Suppressor macrophage (primary cell): ENCODE results near the gene ATXN10.

ENCODE experiments used
- DNase-seq, 4 experiments: peaks; one replicate each; pipeline ENCODE4 v3.0.0-alpha.2; 2020 to 2022

The ATXN10 gene

DNA sequence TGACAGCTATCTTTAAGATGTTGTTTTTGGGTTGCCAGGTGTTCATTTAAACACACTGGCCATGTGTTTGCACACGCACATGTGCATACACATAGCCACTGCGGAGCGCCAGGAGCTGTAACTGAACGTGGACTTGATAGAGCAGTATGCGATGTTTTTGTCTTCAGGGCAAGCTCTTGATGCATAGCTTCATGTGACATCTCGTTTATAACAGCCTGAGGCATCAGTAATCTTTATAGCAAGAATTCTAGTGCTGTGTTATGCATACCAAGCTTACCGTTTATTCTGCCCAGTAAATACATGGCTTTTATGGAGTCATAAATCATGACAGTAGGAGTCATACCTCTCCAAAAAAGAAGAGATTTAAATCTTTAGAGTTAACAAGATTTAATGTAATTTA lies 87.0 kb downstream of the ATXN10 start:
- no peak for DNase-seq

DNA sequence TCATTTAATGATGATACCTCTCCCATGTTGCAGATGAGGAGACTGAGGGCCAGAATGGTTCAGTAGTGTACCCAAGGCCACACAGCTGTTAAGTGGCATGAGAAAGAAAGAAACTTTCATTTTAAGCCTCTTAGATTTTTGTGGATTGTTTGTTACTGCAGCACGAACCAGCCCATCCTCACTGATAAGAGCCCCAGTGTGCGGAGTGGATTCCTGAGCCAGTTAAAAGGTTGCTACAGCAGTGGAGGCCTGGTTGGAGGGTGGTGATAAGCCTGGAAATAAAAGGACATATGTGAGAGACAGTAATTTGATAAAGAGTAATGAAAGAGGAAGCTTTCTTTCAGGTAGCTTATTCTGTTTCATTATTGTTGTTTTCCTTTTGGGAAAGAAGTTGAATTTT lies 89.0 kb downstream of the ATXN10 start:
- DNase-seq = no peak

DNA sequence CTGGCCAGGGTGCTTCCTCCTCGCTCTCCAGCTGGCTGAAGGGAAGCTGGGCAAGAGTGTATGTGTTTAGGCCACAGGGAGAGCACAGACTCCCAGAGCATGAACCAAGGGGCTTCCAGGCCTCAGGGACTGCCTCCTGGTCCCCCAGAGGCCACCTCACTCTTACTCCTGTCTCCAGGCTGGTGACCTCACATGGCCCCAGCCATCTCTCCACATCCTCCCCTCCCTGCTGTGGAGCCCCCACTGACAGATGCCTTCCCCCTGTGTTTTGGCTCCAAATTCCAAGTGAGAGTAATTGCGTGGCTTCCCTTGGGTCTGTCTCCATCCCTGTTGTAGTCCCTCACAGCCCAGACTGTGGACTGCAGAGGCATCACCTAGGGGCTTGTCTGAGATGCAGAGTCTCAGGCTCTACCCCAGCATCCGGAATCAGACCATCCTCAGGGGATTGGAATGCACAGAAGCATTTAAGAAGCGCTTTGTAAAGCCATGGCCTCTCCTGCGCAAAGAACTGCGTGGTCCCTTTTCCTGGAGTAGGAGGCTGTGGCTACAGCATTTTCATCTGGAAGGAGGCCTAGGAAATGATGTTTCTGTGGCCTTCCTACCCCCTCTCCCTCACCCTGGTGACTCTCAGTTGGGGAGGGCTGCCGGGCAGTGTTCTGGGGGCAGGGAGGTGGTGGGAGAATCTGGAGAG lies 91.1 kb downstream of the ATXN10 start:
- no peak for DNase-seq

DNA sequence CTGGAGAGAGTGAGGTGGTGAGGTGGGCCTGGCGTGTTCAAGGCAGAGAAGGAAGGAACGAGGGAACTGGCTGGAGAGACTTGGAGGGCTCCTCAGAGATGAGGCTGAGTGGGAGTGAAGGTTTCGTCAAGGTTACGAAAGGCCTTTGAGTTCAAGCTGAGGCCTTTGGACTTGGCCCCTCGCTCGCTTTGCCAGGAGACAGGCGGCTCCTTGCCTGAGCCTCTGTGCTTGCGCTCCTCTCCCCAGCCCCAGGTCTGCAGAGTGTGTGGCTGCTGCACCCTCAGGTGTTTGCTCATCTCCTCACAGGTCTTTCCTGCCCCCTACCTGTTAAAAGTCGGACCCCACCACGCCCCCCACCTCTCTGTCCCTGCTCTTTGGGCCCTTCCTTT lies 91.6 kb downstream of the ATXN10 start:
- no peak for DNase-seq

DNA sequence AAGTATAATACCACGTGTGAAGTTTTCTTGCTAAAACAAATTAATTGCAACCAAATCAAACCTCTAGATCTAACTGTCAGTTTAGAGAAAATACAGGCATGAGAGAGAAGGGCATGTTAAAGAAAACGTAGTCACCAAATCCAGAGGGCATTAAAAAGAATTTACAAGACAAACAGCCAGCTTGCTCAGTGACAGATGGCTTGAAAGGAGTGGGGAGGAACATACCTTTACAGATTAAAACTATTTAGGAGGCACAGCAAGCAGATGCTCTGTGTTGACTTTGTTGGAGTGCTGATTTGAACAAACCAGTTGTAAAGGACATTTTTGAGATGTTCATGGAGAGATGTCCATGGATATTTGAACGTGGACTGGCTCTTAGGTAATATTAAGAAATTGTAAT lies 96.9 kb downstream of the ATXN10 start:
- DNase-seq = no peak

DNA sequence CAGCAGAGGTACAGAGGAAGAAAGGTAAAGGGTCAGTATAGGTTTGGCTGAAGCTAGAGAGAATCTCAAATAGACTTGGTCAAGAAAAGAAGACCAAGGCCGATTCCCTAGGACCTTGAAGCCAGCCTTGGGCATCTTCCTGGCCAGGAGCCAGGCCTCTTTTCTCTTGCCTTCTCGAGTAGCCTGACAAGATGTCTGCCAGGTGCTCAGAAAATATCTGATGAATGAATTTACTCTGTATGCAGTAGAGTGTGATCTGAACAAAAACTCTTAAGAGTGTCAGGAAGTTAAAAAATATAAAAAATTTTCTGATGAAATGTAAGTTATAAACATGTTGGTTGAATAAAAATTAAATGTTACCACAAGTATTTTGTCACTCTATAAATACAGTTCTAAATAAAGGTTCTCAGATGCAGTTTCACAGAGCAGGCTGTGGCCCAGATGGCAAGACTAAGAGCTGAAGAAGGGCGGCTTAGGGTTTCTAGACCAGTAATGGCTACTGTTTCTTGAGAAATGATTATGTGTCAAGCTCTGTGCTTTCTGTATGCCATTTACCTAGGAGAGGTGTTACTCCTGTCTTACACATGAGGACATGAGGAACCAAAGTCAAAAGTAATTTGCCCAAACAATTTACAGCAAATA lies 98.1 kb downstream of the ATXN10 start:
- DNase-seq = no peak

DNA sequence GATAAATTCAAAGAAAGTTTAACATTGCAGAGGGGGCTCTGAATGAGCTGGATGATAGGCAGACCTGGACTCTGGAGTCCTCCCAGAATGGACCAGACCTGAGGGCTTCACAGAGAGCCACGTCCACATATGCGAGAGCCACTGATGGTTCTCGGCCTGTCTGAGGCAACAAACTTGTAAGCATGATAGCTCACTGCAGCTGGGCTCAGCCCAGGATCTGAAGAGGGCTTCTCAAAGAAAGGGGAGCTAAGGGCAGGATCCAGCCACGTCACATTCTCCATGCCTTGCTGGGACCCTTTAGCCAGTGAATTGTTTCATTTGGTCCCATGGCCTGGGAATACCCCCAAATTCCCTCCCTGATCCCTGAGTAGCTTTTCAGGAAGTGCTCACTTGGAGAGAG lies 98.9 kb downstream of the ATXN10 start:
- no peak for DNase-seq

DNA sequence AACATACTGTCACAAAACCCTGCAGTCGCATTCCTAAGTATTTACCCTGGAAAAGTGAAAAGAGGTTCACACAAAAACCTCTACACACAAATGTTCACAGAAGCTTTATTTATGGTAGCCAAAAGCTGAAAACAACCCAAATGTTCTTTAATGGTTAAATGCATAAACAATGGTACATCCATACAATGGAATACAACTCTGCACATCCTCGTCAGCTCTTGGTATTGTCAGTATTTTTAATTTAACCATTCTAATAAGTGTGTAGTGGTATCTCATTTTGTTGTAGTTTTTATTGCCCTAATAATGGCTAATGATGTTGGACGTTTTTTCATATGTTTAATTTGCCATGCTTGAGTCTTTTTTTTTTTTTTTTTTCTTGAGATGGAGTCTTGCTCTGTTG lies 99.4 kb downstream of the ATXN10 start:
- no peak for DNase-seq

DNA sequence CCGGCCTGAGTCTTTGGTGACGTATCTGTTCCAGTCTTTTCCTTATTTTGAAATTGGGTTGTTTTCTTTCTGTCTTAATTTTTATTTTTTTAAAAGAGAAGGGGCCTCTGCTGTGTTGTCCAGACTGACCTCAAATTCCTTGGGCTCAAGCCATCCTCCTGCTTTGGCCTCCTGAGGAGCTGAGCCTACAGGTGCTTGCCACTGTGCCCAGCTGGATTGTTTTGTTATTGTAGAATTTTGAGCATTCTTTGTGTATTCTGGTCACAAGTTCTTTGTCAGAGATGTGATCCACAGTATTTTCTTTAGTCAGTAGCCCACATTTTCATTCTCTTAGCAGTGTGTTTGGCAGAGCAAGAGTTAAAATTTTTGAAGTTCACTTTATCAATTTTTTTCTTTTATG lies 100.1 kb downstream of the ATXN10 start:
- DNase-seq = no peak

DNA sequence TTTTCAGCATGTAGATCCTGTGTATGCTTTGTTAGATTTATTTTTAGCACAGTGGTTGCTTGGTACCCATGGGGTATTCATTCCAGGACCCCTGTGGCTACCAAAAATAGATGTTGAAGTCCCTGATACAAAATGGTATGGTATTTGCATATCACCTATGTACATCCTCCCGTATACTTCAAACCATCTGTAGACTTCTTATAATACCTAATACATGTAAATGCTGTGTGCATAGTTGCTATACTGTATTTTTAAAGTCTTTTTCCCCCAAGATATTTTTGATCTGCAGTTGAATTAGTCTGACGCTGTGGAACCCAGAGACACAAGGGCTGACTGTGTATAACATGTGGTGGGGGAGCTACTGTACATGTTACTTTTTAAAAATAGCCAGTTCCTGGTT lies 101.1 kb downstream of the ATXN10 start:
- no peak for DNase-seq

DNA sequence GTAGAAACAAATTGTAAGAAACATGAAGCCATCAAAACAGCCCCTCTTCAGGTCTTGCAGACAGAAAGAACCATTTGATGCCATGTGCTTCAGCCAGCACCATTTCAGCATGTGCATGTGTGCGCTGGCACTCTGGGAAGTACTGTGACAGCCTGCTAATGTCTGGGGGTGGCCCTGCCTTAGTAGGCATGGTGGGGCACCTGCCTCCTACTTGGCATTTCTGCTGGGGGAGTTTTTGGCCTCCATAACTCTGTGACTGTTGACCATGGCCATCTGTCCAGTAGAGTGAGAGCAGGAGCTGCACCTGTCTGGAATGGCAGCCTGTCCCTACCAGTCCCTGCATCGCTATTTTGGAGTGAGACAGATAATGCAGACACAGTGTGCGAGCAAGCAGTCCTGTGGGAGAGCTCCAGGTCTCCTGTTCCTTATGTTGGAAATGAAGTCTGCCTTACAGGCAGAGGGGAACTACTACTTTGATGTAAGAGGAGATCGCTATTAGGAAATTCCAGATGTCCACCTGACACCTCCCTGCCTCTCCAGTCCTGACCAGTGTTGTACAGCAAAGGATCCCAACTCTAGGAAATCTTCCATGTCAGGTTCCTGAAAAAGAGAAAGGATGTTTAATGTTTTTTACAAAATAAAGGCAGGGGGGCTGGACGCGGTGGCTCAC lies 102.5 kb downstream of the ATXN10 start:
- no peak for DNase-seq

DNA sequence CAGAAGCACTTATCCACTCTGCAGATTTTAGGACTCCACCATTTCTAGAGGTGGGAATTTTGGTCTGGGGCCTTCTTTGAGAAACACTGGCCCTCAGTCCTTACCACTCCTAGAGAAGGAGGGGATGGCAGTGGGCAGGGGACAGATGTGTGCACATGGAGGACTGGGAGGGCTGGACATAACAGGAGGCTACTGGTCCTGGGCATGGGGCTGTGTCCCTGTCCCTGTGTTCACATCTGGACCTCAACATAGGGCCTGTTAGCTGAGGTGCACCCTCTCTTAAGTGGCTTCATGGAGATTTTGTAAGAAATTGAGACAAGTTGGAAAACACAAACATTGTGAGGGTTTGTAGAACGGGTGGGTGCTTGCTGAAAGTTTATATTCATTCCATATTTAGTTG lies 103.4 kb downstream of the ATXN10 start:
- no peak for DNase-seq

DNA sequence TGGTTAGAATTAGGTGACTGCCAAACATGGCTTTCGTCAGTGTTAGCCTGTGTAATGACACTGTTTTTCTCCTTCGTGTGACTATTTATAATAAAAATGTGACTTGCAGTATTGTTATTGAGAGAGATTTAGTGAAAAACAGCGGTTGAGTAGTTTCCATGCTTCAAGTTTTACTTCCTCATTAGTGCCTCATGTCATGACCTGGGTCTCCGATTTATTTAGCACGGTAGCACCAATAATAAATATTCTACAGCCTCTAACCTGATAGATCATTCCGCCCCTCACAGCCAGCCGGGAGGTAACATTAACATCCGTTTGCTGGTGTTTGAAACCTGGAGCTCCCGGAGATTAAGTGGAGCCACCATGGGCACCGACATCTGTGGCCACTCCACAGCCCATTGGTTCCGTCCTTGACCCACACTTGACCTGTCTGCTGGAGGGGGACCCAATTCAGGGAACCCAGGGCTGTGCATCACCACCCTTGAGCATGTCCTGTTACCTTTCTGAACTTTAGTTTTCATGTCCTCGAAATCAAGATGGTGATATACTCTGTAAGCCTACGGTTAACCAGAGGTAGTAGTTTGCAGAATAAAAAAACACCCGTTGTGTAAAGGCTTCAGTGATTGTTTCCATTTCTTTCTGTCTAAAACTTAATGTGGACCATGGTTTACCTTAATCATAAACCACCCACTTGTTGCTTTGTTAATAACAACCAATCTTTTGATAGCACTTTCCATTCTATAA lies 104.1 kb downstream of the ATXN10 start:
- DNase-seq = no peak

DNA sequence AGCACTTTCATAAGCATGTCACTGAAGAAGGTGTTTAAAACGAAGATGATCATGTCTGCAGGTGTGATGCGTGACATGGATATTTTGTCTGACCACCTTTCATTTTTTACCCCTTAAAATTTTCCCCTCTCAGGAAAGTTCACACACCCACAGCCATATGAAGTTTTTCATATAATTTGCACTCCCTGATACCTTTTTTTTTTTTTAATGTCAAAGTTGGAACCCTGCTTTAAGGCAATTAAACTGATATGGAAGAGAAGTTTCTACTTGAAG lies 104.6 kb downstream of the ATXN10 start:
- DNase-seq = no peak

DNA sequence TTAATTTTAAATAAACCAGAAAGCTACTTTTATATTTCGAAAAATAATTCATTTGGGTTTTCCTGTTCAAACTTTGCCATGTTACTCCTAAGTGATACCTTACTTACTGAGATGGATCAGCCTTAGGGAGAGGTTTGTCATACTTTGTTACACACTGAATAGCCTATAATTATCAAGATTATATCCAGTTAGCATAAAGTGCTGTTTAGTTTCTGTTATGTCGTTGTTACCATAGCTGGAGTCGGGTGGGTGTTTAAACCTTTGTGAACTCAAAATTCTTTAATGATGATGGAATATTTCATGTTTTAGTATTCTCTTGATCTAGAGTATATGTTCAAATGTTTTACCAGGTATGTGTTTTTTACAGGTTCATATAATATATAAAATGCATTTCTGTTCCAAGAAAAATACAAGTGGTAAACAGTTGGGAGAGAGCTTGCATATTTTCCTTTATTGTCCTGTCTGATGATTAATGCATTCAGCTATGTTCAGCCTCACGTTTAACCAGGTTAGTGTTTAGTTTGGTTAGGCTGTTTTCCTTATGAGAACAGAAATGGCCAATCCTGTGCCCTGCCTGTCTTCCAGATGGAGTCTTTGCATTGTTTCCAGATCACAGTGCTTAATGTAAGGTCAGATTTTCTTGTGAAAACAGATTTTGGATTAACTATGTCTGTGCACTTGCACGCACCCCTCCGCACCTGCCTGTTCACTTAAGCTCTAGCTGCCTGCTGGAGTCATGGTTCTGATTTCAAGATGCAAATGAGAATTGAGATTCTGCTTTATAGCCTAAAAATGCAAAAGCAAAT lies 105.6 kb downstream of the ATXN10 start:
- DNase-seq = no peak

DNA sequence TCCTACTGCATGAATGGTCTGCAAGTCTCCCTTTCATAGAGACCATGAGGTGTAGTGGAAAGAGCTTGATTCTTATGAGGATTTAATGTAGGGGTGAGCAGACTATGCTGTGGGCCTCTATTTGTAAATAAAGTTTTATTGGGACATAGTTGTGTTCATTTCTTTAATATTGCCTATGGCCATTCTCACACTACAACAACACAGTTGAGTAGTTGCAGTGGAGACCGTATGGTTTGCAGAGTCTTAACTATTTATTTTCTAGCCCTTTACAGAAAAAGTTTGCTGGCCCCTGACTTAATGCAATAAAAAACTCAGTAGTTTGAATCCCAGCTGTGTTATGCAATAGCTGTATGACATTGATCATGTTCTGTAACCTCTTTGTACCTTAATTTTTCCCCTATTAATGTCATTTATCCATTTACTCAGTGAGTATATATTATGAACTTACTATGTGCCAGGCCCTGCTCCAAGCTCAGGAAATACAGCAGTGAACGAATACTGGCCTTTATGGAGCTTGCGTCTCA lies 106.3 kb downstream of the ATXN10 start:
- DNase-seq = no peak

DNA sequence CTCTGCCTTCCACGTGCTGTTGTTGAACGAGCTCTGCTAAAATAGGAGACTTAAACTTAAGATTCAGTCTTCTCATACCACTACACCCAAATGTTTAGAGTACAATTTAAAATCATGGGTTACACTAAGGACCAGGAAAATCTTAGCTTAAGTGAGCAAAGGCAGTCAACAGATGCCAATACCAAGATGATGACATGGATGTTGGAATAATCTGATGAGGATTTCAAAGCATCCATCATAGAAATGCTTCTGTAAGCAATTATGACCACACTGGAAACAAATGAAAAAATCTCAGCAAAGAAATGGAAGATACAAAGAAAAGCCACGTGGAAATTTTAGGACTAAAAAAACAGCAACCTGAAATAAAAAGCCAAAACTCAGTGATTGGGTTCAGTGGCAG lies 109.8 kb downstream of the ATXN10 start:
- DNase-seq = no peak

DNA sequence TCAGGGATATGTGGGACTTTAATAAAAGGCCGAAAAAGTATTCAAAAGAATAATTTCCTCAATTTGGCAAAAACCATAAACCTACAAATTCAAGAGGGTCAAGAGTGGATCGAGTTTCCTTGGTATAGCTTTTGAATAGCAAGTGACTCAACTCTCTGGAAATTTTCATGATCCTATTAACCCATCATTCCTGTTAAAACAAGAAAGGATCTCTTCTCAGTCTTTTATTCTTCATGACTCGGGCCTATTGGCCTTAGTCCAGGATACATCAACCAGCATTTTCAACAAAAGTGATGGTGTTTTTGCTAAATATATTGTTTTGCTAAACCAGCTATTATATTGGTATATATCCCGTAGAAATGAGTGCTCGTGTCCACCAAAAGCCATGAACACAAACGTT lies 110.3 kb downstream of the ATXN10 start:
- DNase-seq = no peak

DNA sequence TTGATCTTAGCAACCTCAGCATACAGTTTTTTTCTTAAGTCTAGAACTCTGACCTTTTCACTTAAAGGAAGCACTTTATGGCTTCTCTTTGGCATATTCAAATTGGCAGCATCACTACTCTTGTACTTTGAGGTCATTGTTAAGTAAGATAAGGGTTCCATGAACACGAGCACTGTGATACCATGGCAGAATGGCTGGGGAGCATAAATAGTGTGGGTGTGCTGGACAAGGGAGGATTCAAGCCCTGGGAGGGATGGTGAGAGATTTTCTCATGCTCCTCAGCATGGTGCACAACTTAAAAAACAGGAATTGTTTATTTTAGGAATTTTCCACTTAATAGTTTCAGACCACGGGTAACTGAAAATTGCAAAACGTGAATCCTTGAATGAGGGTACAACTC lies 111.4 kb downstream of the ATXN10 start:
- DNase-seq = no peak

DNA sequence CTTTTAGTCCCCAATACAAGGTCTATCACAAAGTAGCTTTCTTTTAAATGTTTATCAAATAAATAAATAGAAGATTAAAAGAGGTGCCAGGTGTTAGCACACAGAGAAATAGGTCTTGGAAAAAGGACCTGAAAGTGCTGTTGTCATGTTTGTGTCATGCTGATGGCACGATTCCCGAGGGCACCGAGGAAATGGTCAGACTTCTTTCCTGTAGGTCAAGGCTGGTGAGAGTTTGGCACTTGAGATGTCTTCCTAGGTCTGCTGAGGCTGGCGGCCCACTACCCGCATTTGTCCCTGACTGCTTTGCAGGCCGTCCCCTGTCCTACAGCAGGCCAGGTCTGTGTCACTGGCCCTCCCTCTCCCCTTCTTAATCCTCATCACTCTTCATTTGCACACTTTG lies 112.1 kb downstream of the ATXN10 start:
- no peak for DNase-seq

DNA sequence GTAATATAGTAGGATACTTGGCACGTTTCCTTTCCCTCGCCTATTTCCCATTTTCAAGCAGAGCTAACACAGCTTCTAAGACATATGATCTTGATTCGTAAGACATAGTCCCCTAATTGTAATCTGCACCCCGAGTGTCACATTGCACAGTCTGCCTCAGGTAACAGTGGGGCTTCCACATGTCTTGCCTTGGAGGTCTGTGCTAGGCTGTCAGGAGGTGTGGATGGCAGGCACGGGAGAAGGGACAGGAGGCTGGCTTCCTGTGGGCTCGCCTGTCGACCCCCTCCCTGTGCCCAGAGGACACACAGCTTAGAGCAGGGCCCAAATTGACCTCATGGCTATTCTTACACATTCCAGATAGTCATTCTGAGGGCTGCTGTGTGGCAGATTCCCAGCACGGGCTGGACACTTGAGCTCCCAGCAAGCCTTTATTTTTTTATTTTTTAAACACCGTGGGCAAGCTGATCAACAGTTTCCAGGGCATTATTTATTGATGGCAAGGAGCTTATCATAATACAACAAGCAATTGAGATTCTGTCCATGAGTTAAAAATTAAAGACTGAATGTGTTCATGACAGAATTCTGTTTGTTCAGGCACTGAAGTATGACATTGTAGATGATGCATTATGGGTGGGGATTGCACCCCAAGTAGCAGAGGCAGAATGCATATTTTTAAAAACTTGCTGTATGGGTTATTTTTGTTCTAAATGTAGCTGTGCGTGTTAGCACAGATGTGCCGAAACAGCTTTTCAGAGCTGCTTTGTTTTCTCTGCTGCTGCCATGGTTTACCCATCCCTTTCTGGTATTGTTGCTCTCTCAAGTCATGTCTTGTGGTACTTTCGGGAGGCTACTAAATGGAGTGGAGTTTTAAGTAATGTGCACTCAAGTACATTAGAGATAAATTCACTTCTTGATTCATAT lies 113.0 kb downstream of the ATXN10 start:
- DNase-seq = no peak

DNA sequence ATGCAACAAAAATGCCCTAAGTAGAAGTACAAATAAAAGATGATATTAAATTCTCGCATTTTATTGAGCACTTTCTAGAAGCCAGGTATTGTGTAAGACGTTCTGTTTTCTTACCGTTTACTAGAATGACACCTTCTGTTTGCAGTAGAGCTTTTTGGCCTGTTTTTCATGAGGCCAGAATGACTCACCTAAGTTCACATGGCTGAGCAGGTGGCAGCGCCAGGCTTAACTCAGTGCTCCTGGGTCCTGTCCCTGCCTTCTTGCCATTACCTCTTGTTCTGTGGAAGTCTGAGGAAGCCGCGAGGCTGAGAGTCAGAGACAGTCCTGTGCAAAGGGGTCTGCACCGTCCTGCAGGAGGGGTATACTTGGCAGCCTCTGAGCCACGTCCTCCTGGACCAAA lies 113.8 kb downstream of the ATXN10 start:
- DNase-seq = no peak
